GM19240 (cell line): ENCODE results near the gene CNDP1.

Experiments
- DNase-seq: peaks from one replicate; pipeline ENCODE4 v3.0.0; 2011; ENCODE audit warnings: low spot score; ENCODE audit not compliant: insufficient read length

CNDP1 gene

GRCh38 chr18:74506448-74507084 lies 27.7 kb upstream of the CNDP1 start:
- DNase-seq: no peak

- no peak for DNase-seq
These were observed 27.0 kb upstream of the CNDP1 start for GRCh38 chr18:74507097-74507881.

GRCh38 chr18:74507927-74508326 lies 26.4 kb upstream of the CNDP1 start:
- no peak for DNase-seq

- no peak for DNase-seq
These were observed 25.9 kb upstream of the CNDP1 start for GRCh38 chr18:74508366-74508765.

GRCh38 chr18:74508821-74509225 lies 25.5 kb upstream of the CNDP1 start:
- no peak for DNase-seq

GRCh38 chr18:74509856-74510769 lies 24.2 kb upstream of the CNDP1 start:
- DNase-seq: no peak

- no peak for DNase-seq
These were observed 23.6 kb upstream of the CNDP1 start for GRCh38 chr18:74510770-74511095.

GRCh38 chr18:74511823-74512222 lies 22.5 kb upstream of the CNDP1 start:
- no peak for DNase-seq

- no peak for DNase-seq
These were observed 21.8 kb upstream of the CNDP1 start for GRCh38 chr18:74512321-74513053.

GRCh38 chr18:74513149-74513882 lies 21.0 kb upstream of the CNDP1 start:
- DNase-seq: no peak

- DNase-seq: no peak
These were observed 20.5 kb upstream of the CNDP1 start for GRCh38 chr18:74513883-74514205.

- no peak for DNase-seq
These were observed 19.3 kb upstream of the CNDP1 start for GRCh38 chr18:74514860-74515495.

GRCh38 chr18:74515620-74516231 lies 18.6 kb upstream of the CNDP1 start:
- DNase-seq: no peak

- DNase-seq: no peak
These were observed 17.7 kb upstream of the CNDP1 start for GRCh38 chr18:74516271-74517235.

- DNase-seq: no peak
These were observed 17.1 kb upstream of the CNDP1 start for GRCh38 chr18:74517236-74517630.

GRCh38 chr18:74518456-74519295 lies 15.6 kb upstream of the CNDP1 start:
- DNase-seq: no peak

GRCh38 chr18:74519320-74520095 lies 14.8 kb upstream of the CNDP1 start:
- no peak for DNase-seq
